GM19455 (cell line): ENCODE results near the gene DPEP1.
A peak's percentile ranks its signal among the peaks of the same experiment; 100 is the strongest.

Experiments
- ATAC-seq: cut with Tn5 transposase; IDR thresholded peaks from one replicate; pipeline ENCODE4 v1.9.1; 2021; ENCODE audit not compliant: unreplicated experiment

DPEP1 gene

GRCh38 chr16:89678258-89678657 is 64.8 kb downstream of the DPEP1 start:
- no peak for ATAC-seq

- ATAC-seq: no peak
These were observed 72.5 kb downstream of the DPEP1 start for GRCh38 chr16:89685916-89686315.

DNA sequence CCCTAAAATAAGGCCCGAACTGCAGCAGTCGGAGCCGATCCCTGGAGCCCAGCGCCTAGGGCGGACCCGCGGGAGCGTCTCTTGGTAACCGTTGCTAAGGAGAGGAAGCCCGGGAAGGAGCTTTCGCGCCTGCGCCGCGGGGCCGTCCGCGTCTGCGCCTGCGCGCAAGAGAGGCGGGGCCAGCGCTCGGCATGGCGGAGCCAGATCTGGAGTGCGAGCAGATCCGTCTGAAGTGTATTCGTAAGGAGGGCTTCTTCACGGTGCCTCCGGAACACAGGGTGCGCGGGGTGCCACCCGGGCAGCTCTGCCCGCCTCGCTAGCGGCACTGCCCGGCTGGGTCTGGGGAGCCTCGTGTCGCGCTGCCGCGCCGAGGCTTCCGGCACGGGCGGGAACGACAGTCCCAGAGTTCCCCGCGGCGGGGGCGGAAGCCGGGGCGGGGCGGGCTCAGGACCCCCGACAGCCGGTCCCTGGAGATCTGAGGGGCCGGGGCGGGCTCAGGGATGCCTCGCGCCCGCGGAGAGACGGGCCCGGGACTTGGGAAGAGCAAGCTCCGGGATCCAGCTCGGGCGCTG is 73.2 kb downstream of the DPEP1 start, which contains the start of gene CDK10:
Gene CDK10 (plus strand): TSS at position 170 of the 572 bp plus-strand sequence. CDS start 22 bp downstream, at position 192.
- peak; percentile 75 for ATAC-seq

- ATAC-seq: peak; percentile 9
These were observed 73.9 kb downstream of the DPEP1 start for GRCh38 chr16:89687092-89687940.
